Measurements from ENCODE around the gene ATG13. TPM values are rescaled to one million over a fixed set of nuclear protein-coding genes. Genes with fewer than 3 reads are reported as not detected.

Gene ATG13
- polyA plus RNA-seq, 1 donor from 2014 or later = 21.1 TPM

DNA sequence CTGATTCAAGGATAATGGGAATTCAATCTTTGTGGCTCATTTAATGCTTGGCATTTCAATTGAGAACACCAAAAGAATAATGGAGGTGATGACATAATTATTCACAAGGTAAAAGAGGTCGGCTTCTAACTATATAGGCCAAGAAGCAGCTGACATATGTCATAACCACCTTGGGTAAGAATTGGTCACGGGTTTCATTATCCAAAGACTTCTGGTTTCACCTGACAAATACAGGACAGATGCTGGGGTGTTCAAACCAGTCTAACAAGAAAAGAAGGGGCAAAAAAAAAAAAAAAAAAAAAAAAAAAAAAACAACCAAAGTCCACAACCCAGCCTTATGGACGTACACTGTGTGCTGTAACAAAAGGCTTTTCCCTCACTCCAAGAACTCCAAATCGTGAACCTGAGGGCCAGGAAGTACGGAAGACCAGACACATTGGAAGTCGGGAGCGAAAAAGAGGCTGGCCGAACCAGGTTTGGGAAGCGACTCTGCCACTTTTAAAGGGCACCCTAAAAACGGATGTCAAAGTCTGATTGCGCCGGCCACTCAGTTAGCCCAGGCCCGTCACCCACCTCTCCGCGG is 711 bp upstream of the ATG13 start:
- H3K27me3 ChIP-seq (ENCODE audit: insufficient read depth, low read depth, low read length) = no peaks in the 10 kb centered on the region
- peak overlapping the region; percentile 85 for H3K9ac ChIP-seq (ENCODE audit: low read length)
- no peaks in the 10 kb centered on the region for H4K20me1 ChIP-seq (ENCODE audit: insufficient read depth)
- no peaks in the 10 kb centered on the region for H3K9me2 ChIP-seq (ENCODE audit: insufficient read depth, low read length)
- H3K36me3 ChIP-seq (ENCODE audit: insufficient read depth, low read length) = no peaks in the 10 kb centered on the region
- TF ChIP-seq, protein P1, sequence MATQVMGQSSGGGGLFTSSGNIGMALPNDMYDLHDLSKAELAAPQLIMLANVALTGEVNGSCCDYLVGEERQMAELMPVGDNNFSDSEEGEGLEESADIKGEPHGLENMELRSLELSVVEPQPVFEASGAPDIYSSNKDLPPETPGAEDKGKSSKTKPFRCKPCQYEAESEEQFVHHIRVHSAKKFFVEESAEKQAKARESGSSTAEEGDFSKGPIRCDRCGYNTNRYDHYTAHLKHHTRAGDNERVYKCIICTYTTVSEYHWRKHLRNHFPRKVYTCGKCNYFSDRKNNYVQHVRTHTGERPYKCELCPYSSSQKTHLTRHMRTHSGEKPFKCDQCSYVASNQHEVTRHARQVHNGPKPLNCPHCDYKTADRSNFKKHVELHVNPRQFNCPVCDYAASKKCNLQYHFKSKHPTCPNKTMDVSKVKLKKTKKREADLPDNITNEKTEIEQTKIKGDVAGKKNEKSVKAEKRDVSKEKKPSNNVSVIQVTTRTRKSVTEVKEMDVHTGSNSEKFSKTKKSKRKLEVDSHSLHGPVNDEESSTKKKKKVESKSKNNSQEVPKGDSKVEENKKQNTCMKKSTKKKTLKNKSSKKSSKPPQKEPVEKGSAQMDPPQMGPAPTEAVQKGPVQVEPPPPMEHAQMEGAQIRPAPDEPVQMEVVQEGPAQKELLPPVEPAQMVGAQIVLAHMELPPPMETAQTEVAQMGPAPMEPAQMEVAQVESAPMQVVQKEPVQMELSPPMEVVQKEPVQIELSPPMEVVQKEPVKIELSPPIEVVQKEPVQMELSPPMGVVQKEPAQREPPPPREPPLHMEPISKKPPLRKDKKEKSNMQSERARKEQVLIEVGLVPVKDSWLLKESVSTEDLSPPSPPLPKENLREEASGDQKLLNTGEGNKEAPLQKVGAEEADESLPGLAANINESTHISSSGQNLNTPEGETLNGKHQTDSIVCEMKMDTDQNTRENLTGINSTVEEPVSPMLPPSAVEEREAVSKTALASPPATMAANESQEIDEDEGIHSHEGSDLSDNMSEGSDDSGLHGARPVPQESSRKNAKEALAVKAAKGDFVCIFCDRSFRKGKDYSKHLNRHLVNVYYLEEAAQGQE (IDR thresholded peaks at IDR 0.05; ENCODE audit: borderline replicate concordance) = peak; percentile 7
- TF ChIP-seq, protein P2, sequence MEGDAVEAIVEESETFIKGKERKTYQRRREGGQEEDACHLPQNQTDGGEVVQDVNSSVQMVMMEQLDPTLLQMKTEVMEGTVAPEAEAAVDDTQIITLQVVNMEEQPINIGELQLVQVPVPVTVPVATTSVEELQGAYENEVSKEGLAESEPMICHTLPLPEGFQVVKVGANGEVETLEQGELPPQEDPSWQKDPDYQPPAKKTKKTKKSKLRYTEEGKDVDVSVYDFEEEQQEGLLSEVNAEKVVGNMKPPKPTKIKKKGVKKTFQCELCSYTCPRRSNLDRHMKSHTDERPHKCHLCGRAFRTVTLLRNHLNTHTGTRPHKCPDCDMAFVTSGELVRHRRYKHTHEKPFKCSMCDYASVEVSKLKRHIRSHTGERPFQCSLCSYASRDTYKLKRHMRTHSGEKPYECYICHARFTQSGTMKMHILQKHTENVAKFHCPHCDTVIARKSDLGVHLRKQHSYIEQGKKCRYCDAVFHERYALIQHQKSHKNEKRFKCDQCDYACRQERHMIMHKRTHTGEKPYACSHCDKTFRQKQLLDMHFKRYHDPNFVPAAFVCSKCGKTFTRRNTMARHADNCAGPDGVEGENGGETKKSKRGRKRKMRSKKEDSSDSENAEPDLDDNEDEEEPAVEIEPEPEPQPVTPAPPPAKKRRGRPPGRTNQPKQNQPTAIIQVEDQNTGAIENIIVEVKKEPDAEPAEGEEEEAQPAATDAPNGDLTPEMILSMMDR (IDR thresholded peaks at IDR 0.05; ENCODE audit: poor library complexity, severe bottlenecking) = no peak
- TF ChIP-seq EP300 (conservative IDR thresholded peaks at IDR 0.05; ENCODE audit: poor library complexity, severe bottlenecking) (no peak), EZH2 (IDR thresholded peaks at IDR 0.05; ENCODE audit: borderline replicate concordance, insufficient read depth, low read length, poor library complexity, severe bottlenecking) (no peak), TAF1 (IDR thresholded peaks at IDR 0.05; ENCODE audit: low read depth) (peak; percentile 3), MXI1 (conservative IDR thresholded peaks at IDR 0.05; ENCODE audit: poor library complexity, severe bottlenecking) (no peak), RAD21 (conservative IDR thresholded peaks at IDR 0.05) (peak; percentile 19), POLR2AphosphoS5 (IDR thresholded peaks at IDR 0.05) (no peak), SMC3 (conservative IDR thresholded peaks at IDR 0.05; ENCODE audit: poor library complexity) (peak; percentile 8)
- H2AFZ ChIP-seq (ENCODE audit: low read depth, low read length) = peak overlapping the region; percentile 90
- no peaks in the 10 kb centered on the region for H3K9me3 ChIP-seq (ENCODE audit: low read length)
- H3F3A ChIP-seq (ENCODE audit: insufficient read depth, low read length, poor library complexity, severe bottlenecking) = no peaks in the 10 kb centered on the region
- H3K79me2 ChIP-seq (replicated peaks; ENCODE audit: insufficient read depth, low read length) = peaks cover 27% of the 10 kb centered on the region
- peak overlapping the region; percentile 100 for H3K4me2 ChIP-seq (ENCODE audit: low read length)
- peak overlapping the region; percentile 72 for H3K4me3 ChIP-seq (ENCODE audit: low read length)
- H3K27ac ChIP-seq (ENCODE audit: low read length) = peak overlapping the region; percentile 89

DNA sequence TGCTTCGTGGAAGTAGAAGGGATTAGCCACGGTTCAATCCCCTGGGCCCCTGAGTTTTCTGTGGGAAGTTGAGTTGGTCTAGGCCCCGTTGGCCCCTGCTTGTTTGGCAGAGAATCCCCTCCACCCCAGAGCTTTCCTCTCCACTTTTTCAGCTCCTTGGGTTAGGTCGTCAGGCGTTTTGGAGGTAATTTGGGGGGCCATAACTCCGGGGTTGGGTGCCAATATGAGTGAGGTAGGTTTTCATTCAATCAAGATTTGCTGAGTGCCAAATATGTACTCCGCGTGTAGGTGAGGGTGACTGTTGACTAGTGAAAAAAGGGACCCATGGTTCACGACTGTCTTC is 590 bp downstream of the ATG13 start:
- H3K27ac ChIP-seq (ENCODE audit: low read length) = peak overlapping the region; percentile 89
- no peaks in the 10 kb centered on the region for H3K27me3 ChIP-seq (ENCODE audit: insufficient read depth, low read depth, low read length)
- peak overlapping the region; percentile 82 for H3K4me2 ChIP-seq (ENCODE audit: low read length)
- H3K9me2 ChIP-seq (ENCODE audit: insufficient read depth, low read length) = no peaks in the 10 kb centered on the region
- H2AFZ ChIP-seq (ENCODE audit: low read depth, low read length) = peak overlapping the region; percentile 72
- no peaks in the 10 kb centered on the region for H3F3A ChIP-seq (ENCODE audit: insufficient read depth, low read length, poor library complexity, severe bottlenecking)
- H3K9ac ChIP-seq (ENCODE audit: low read length) = peak overlapping the region; percentile 85
- no peaks in the 10 kb centered on the region for H3K9me3 ChIP-seq (ENCODE audit: low read length)
- TF ChIP-seq TAF1 (IDR thresholded peaks at IDR 0.05; ENCODE audit: low read depth) (no peak), RAD21 (conservative IDR thresholded peaks at IDR 0.05) (peak; percentile 1), EZH2 (IDR thresholded peaks at IDR 0.05; ENCODE audit: borderline replicate concordance, insufficient read depth, low read length, poor library complexity, severe bottlenecking) (no peak)
- H3K79me2 ChIP-seq (replicated peaks; ENCODE audit: insufficient read depth, low read length) = peaks cover 27% of the 10 kb centered on the region
- H3K4me3 ChIP-seq (ENCODE audit: low read length) = peak overlapping the region; percentile 72
- no peaks in the 10 kb centered on the region for H4K20me1 ChIP-seq (ENCODE audit: insufficient read depth)
- H3K36me3 ChIP-seq (ENCODE audit: insufficient read depth, low read length) = no peaks in the 10 kb centered on the region
